GM12875 (cell line): Measurements from ENCODE around the gene OR2T11.
"Not testable (repeated sequence)": the region's sequence is repeated elsewhere in the genome, so short reads cannot be mapped to it uniquely, and the experiment has no call there.

Experiments used
- H3K4me3 ChIP-seq: one replicate; pipeline ENCODE4 v1.5.1; 2011; ENCODE audit warnings: low read depth, low read length, control low read depth
- CTCF ChIP-seq: IDR thresholded peaks from 2 replicates; pipeline ENCODE4 v1.5.1; 2011; ENCODE audit warnings: low read depth, mild to moderate bottlenecking, control low read depth, inconsistent platforms, low read length, moderate library complexity, borderline replicate concordance; ENCODE audit not compliant: insufficient read depth

The OR2T11 gene

GRCh38 chr1:248596615-248597014 lies 38.3 kb downstream of the OR2T11 start:
- TF ChIP-seq CTCF = no peak
- H3K4me3 ChIP-seq = no peak overlapping the region

GRCh38 chr1:248593226-248593625 lies 41.7 kb downstream of the OR2T11 start:
- H3K4me3 ChIP-seq = no peak overlapping the region
- no peak for TF ChIP-seq CTCF

GRCh38 chr1:248592655-248593054 lies 42.2 kb downstream of the OR2T11 start:
- H3K4me3 ChIP-seq = no peak overlapping the region

GRCh38 chr1:248590055-248590454 lies 44.8 kb downstream of the OR2T11 start:
- no peak overlapping the region for H3K4me3 ChIP-seq
- no peak for TF ChIP-seq CTCF

More at GRCh38 chr1:248592655-248593054, 42.2 kb downstream of the OR2T11 start:
- no peak for TF ChIP-seq CTCF

GRCh38 chr1:248589334-248589733 lies 45.6 kb downstream of the OR2T11 start:
- H3K4me3 ChIP-seq = no peak overlapping the region
- TF ChIP-seq CTCF = no peak

GRCh38 chr1:248585266-248585665 lies 49.6 kb downstream of the OR2T11 start:
- no peak for TF ChIP-seq CTCF
- H3K4me3 ChIP-seq = no peak overlapping the region

- no peak overlapping the region for H3K4me3 ChIP-seq
- TF ChIP-seq CTCF = no peak
Measured at GRCh38 chr1:248576260-248576980, 58.5 kb downstream of the OR2T11 start.

GRCh38 chr1:248574657-248575056 lies 60.2 kb downstream of the OR2T11 start, which contains the start of gene OR2T34:
OR2T34 (minus strand) TSS chr1:248574757; CDS start chr1:248574757, 0 bp downstream.
- not testable (repeated sequence) for H3K4me3 ChIP-seq

- H3K4me3 ChIP-seq = not testable (repeated sequence)
Measured at GRCh38 chr1:248573856-248574255, 61.0 kb downstream of the OR2T11 start.
